Mesodermal cell (in vitro differentiated cells): ENCODE results near the gene UFD1.

ENCODE experiments used
- H3K27ac ChIP-seq: 2 replicates; pipeline ENCODE4 v1.7.0; 2013; ENCODE audit warnings: mild to moderate bottlenecking, low read depth, low read length, moderate library complexity; ENCODE audit not compliant: severe bottlenecking
- H3K36me3 ChIP-seq: 2 replicates; pipeline ENCODE4 v1.7.1; 2013; ENCODE audit warnings: mild to moderate bottlenecking, low read length, moderate library complexity; ENCODE audit not compliant: control insufficient read depth, insufficient read depth
- H3K4me1 ChIP-seq: one replicate; pipeline ENCODE4 v1.7.1; 2013; ENCODE audit warnings: mild to moderate bottlenecking, low read length; ENCODE audit not compliant: insufficient read depth, control insufficient read depth, poor library complexity, severe bottlenecking
- H3K4me3 ChIP-seq: 2 replicates; pipeline ENCODE4 v1.7.0; 2013; ENCODE audit warnings: low read length, control low read depth, mild to moderate bottlenecking; ENCODE audit not compliant: insufficient read depth, poor library complexity, severe bottlenecking; ENCODE audit errors: extremely low read depth
- H3K9me3 ChIP-seq: 2 replicates; pipeline ENCODE4 v1.7.1; 2013; ENCODE audit warnings: mild to moderate bottlenecking, low read length, moderate library complexity; ENCODE audit not compliant: control insufficient read depth
- WGBS, 2 experiments: methylation state at CpG; one replicate each; pipeline ENCODE4 v1.1.5; 2013; ENCODE audit warnings: missing lambda C conversion rate in 2 of 2; ENCODE audit not compliant: insufficient coverage in 2 of 2; 5-methylcytosine and 5-hydroxymethylcytosine counted together

The UFD1 gene

GRCh38 chr22:19480789-19481188 lies 1.8 kb upstream of the UFD1 start:
- Histone ChIP-seq H3K9me3 (no peaks in the 10 kb centered on the region), H3K4me3 (peak overlapping the region; percentile 80), H3K4me1 (peaks cover 14% of the 10 kb centered on the region), H3K36me3 (peaks cover 52% of the 10 kb centered on the region), H3K27ac (no peak overlapping the region)
- 70 to 76% methylated on average over 7 of the region's 10 CpGs for WGBS, 2 experiments

- 2 to 3% methylated on average over 6 to 13 of the region's 15 CpGs for WGBS, 2 experiments
- Histone ChIP-seq H3K9me3 (no peaks in the 10 kb centered on the region), H3K4me1 (peaks cover 14% of the 10 kb centered on the region), H3K27ac (no peak overlapping the region), H3K36me3 (peaks cover 53% of the 10 kb centered on the region), H3K4me3 (peak overlapping the region; percentile 80)
Measured at GRCh38 chr22:19480173-19480568, 1.2 kb upstream of the UFD1 start.

- Histone ChIP-seq H3K9me3 (no peaks in the 10 kb centered on the region), H3K36me3 (peaks cover 53% of the 10 kb centered on the region), H3K27ac (peak within 1 kb of the TSS; percentile 99), H3K4me1 (peaks cover 14% of the 10 kb centered on the region), H3K4me3 (peak within 1 kb of the TSS; percentile 80)
- WGBS, 2 experiments = 0 to 1% methylated on average over 28 to 41 of the region's 50 CpGs
Measured at GRCh38 chr22:19479355-19480172, 571 bp upstream of the UFD1 start, which contains the start of gene CDC45. TSS of gene CDC45 (plus strand) at chr22:19479920. CDS start at chr22:19479969, 49 bp downstream.

GRCh38 chr22:19478045-19478900 lies 720 bp downstream of the UFD1 start:
- peak overlapping the region; percentile 99 for H3K27ac ChIP-seq
- H3K4me3 ChIP-seq = peak overlapping the region; percentile 80
- no peaks in the 10 kb centered on the region for H3K9me3 ChIP-seq
- H3K4me1 ChIP-seq = peaks cover 14% of the 10 kb centered on the region
- 1 to 3% methylated on average over 20 to 25 of the region's 31 CpGs for WGBS, 2 experiments
- peaks cover 55% of the 10 kb centered on the region for H3K36me3 ChIP-seq

GRCh38 chr22:19477321-19478044 lies 1.5 kb downstream of the UFD1 start:
- Histone ChIP-seq H3K36me3 (peaks cover 56% of the 10 kb centered on the region), H3K4me3 (peak overlapping the region; percentile 80), H3K4me1 (peaks cover 14% of the 10 kb centered on the region), H3K9me3 (no peaks in the 10 kb centered on the region), H3K27ac (no peak overlapping the region)
- 74 to 78% methylated on average over 2 to 3 of the region's 5 CpGs for WGBS, 2 experiments

GRCh38 chr22:19476023-19476422 lies 3.0 kb downstream of the UFD1 start:
- WGBS, 2 experiments = 93% methylated on average over 2 of the region's 3 CpGs; no CpG with 5 or more reads in 1 of the 2 experiments
- H3K9me3 ChIP-seq = no peaks in the 10 kb centered on the region
- no peak overlapping the region for H3K4me3 ChIP-seq
- H3K4me1 ChIP-seq = peaks cover 12% of the 10 kb centered on the region
- H3K36me3 ChIP-seq = peaks cover 61% of the 10 kb centered on the region
- H3K27ac ChIP-seq = no peak overlapping the region

DNA sequence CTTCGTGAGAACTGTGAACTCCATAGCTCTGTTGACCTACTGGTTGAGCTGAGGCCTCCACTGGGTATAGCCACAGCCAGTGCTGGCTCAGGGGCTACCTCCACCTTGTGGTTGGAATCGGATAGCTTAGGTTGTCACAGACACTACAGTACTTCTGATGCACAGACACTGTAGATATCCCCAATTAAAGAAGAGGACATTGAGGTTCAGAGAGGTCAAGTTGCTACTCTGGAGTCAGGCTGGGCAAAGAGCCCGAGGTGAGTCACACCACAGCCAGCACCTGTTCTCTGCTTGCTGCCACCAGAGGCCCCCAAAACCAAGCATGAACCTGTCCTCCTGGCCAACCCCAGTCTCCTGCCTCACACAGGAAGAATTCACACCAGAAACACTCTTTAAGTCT lies 5.4 kb downstream of the UFD1 start:
- Histone ChIP-seq H3K9me3 (no peaks in the 10 kb centered on the region), H3K4me1 (peaks cover 4% of the 10 kb centered on the region), H3K4me3 (no peak overlapping the region), H3K36me3 (peaks cover 81% of the 10 kb centered on the region), H3K27ac (no peak overlapping the region)
- WGBS, 2 experiments = 86 to 88% methylated on average over 1 to 2 of the region's 3 CpGs

DNA sequence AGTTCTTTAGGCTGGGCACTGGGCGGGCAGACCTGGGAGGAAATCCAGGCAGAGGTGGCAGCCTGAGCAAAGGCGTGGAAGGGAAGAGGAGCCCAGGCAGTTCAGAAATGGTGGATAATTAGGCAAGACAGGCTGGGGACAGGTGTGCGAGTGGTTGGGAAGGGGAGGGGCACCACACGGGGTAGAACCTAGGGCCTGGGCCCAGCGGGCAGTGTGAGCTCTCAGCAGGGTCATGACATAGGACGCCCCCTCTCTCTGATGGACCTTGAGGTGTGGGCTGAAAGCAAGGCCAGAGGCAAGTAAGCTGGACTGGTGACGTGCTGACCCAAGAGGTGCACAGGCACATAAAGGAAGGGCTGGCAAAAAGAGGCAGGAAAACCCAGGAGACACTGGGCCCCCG lies 6.8 kb downstream of the UFD1 start:
- no peaks in the 10 kb centered on the region for H3K9me3 ChIP-seq
- H3K27ac ChIP-seq = no peak overlapping the region
- 94 to 95% methylated on average over 7 to 8 of the region's 8 CpGs for WGBS, 2 experiments
- peaks cover 93% of the 10 kb centered on the region for H3K36me3 ChIP-seq
- H3K4me3 ChIP-seq = no peak overlapping the region
- H3K4me1 ChIP-seq = peaks cover under 1% of the 10 kb centered on the region

- no peaks in the 10 kb centered on the region for H3K4me1 ChIP-seq
- no peak overlapping the region for H3K27ac ChIP-seq
- no peaks in the 10 kb centered on the region for H3K9me3 ChIP-seq
- peaks cover 97% of the 10 kb centered on the region for H3K36me3 ChIP-seq
- H3K4me3 ChIP-seq = no peak overlapping the region
- WGBS, 2 experiments = 92 to 97% methylated on average over 9 to 10 of the region's 11 CpGs
Measured at GRCh38 chr22:19471572-19471971, 7.4 kb downstream of the UFD1 start.

GRCh38 chr22:19470010-19470409 lies 9.0 kb downstream of the UFD1 start:
- peaks cover 97% of the 10 kb centered on the region for H3K36me3 ChIP-seq
- no peak overlapping the region for H3K4me3 ChIP-seq
- no peaks in the 10 kb centered on the region for H3K9me3 ChIP-seq
- no peaks in the 10 kb centered on the region for H3K4me1 ChIP-seq
- no peak overlapping the region for H3K27ac ChIP-seq
- 75 to 95% methylated on average over 1 to 2 of the region's 2 CpGs for WGBS, 2 experiments
